Liver (tissue), 3 donors: Measurements from ENCODE around the gene SYT15.

Experiments used
- CTCF ChIP-seq: fragments of 150-350 bp; IDR thresholded peaks from 2 replicates; pipeline ENCODE4 v1.5.1; 2017; ENCODE audit warnings: improper control_type of control experiment, low read depth, low read length; ENCODE audit not compliant: missing input control
- EGR1 ChIP-seq, 2 donors: IDR thresholded peaks; 2 replicates each; pipeline ENCODE4 v1.6.1; 2016 to 2018; ENCODE audit warnings: antibody characterized with exemption in 2 of 2, low read depth in 2 of 2
- FOXA1 ChIP-seq: IDR thresholded peaks from 2 replicates; pipeline ENCODE4 v1.6.1; 2016; ENCODE audit warnings: antibody characterized with exemption
- GABPA ChIP-seq, 2 donors: IDR thresholded peaks in 1 of 2; conservative IDR thresholded peaks in 1 of 2; 2 replicates each; pipeline ENCODE4 v1.6.1; 2016; ENCODE audit warnings: antibody characterized with exemption in 2 of 2, mild to moderate bottlenecking in 1 of 2, moderate library complexity in 1 of 2
- JUND ChIP-seq, 2 donors: IDR thresholded peaks; 2 replicates each; pipeline ENCODE4 v1.6.1; 2016; ENCODE audit warnings: antibody characterized with exemption in 2 of 2
- TF ChIP-seq, protein P1 (sequence below): IDR thresholded peaks from 2 replicates; pipeline ENCODE4 v1.6.1; 2016; ENCODE audit warnings: antibody characterized with exemption, mild to moderate bottlenecking
- TF ChIP-seq, protein P2 (sequence below): IDR thresholded peaks from 2 replicates; pipeline ENCODE4 v1.6.1; 2016; ENCODE audit warnings: antibody characterized with exemption
- donor health status: healthy.
- donor health status: healthy.

DNA sequence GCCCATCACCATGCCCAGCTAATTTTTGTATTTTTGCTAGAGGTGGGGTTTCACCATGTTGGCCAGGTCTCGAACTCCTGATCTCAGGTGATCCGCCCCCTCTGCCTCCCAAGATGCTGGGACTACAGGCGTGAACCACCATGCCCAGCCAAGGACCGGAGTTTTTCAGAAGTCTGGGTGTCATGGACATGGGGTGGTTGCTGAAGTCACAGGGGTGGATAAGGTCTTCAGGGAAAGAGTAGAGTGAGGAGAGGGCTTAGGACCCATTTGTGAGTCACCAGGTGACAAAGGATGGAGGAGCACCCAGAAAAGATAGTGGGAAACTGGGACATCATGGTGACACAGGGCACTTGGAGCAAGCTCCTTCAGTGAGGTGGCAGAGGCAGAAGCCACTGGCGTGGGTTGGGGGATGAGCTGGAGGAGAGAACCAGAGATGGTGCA, 19.7 kb upstream of the SYT15 start:
- no peak for TF ChIP-seq CTCF
- TF ChIP-seq, protein P1, sequence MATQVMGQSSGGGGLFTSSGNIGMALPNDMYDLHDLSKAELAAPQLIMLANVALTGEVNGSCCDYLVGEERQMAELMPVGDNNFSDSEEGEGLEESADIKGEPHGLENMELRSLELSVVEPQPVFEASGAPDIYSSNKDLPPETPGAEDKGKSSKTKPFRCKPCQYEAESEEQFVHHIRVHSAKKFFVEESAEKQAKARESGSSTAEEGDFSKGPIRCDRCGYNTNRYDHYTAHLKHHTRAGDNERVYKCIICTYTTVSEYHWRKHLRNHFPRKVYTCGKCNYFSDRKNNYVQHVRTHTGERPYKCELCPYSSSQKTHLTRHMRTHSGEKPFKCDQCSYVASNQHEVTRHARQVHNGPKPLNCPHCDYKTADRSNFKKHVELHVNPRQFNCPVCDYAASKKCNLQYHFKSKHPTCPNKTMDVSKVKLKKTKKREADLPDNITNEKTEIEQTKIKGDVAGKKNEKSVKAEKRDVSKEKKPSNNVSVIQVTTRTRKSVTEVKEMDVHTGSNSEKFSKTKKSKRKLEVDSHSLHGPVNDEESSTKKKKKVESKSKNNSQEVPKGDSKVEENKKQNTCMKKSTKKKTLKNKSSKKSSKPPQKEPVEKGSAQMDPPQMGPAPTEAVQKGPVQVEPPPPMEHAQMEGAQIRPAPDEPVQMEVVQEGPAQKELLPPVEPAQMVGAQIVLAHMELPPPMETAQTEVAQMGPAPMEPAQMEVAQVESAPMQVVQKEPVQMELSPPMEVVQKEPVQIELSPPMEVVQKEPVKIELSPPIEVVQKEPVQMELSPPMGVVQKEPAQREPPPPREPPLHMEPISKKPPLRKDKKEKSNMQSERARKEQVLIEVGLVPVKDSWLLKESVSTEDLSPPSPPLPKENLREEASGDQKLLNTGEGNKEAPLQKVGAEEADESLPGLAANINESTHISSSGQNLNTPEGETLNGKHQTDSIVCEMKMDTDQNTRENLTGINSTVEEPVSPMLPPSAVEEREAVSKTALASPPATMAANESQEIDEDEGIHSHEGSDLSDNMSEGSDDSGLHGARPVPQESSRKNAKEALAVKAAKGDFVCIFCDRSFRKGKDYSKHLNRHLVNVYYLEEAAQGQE = no peak
- no peak for TF ChIP-seq EGR1 (IDR thresholded peaks at IDR 0.05; ENCODE audit: low read depth in 2 of 2)
- no peak for TF ChIP-seq JUND (IDR thresholded peaks at IDR 0.05)
- TF ChIP-seq, protein P2, sequence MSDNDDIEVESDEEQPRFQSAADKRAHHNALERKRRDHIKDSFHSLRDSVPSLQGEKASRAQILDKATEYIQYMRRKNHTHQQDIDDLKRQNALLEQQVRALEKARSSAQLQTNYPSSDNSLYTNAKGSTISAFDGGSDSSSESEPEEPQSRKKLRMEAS = no peak
- TF ChIP-seq FOXA1 = no peak
- no peak for TF ChIP-seq GABPA (IDR thresholded peaks at IDR 0.05 in 1 of 2, conservative IDR thresholded peaks at IDR 0.05 in 1 of 2)
